GM19328 (cell line): ENCODE data around the gene CNEP1R1.
A peak's percentile ranks its signal among the peaks of the same experiment; 100 is the strongest.
"Not testable (repeated sequence)": the region's sequence is repeated elsewhere in the genome, so short reads cannot be mapped to it uniquely, and the experiment has no call there.

Source experiments
- ATAC-seq: cut with Tn5 transposase; IDR thresholded peaks from one replicate; pipeline ENCODE4 v1.9.1; 2021; ENCODE audit warnings: mild to moderate bottlenecking, moderate library complexity; ENCODE audit not compliant: unreplicated experiment

CNEP1R1 gene, protein sequence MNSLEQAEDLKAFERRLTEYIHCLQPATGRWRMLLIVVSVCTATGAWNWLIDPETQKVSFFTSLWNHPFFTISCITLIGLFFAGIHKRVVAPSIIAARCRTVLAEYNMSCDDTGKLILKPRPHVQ

DNA sequence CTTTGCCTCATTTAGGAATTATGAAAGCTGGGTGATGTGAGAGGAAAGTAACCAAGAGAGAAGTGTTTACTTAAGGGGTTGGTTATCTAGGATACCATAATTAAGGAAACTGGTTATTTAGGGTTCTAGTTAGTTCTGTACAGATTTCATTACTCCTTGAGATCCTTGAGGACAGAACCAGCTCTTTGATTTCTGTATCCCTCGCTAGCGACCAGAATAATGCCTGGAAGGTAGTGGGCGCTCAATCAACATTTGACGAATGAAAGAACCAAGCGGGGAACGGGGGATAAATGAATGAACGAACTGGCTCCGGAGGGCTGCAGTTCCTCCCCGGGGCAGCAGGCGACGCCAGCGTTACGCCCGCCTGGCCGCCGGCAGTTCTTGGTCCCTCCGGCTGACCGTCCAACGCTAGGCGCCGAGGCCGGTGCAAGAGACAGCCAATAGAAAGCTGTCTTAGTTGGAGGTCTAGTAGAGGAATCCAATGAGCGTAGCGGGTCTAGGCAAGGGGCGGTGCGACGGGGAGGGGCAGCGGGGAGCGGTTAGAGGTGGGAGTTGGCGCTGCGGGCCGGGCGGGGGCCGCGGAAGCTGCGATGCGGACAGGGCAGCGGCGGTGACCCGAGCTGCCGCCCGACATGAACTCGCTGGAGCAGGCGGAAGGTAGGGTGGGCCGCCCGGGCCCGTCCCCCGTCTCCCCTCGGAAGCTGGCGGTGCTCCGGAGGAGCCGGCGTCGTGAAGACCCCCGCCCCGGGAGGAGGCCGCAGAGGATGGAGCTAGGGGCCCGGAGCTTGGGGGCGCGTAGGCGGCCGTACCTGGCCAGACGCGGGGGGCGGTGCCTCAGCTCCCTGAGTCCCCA is at the start of gene CNEP1R1:
TSS of gene CNEP1R1 (plus strand) at position 542 of the 853 bp plus-strand sequence. CDS start at position 633, 91 bp downstream.
- peak; percentile 99 for ATAC-seq

DNA sequence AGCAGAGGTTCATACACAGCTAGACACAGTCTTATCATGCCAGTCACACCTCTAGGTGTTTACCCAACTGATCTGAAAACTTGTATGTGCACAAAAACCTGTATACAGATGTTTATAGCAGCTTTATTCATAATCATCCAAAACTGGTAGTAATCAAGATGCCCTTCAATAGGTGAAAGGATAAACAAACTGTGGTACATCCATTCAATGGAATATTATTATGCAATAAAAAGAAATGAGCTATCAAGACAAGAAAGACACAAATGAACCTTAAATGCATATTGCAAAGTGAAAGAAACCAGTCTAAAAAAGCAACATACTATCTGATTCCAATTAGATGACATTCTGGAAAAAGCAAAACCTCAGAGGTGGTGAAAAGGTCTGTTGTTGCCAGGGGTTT is 47.6 kb upstream of the CNEP1R1 start:
- no peak for ATAC-seq

DNA sequence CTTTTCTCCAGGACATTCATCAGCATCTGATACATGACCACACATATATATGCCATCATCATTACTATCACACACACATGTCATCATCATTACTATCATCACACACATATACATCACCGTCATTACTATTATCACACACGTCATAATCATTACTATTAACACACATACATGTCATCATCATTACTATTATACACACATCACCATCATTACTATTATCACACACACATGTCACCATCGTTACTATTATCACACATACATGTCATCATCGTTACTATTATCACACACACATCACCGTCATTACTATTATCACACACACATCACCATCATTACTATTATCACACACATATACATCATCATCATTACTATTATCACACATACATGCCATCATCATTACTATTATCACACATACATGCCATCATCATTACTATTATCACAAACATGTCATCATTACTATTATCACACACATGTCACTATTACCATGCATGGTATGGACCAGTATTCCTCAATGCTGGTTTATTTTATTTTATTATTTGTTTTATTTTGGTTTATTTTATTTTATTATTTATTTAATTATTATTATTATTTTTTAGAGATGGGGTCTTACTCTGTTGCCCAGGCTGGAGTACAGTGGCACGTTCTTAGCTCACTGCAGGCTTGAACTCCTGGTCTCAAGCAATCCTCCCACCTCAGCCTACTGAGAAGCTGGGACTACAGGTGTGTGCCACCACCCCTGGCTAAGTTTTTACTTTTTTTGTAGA is 46.3 kb upstream of the CNEP1R1 start:
- ATAC-seq, result no peak

DNA sequence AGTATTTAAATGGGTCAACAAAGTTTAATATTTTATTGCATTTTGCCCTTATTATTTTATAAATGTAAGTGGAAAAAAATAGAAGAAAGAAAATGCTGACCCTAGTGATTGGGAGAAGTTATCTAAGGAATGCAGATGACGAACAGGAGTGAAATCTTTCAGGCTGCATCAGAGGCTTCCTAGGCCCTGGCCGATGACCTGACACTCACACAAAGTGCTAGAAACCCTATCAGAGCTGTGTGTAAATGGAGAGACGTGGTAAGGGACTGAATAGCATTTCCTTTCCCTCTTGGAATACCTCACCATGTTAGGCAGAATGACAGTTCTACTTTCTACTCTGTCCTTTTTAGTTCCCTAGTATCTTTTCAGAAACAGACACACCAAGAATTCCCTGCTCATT is 44.9 kb upstream of the CNEP1R1 start:
- ATAC-seq, result no peak

DNA sequence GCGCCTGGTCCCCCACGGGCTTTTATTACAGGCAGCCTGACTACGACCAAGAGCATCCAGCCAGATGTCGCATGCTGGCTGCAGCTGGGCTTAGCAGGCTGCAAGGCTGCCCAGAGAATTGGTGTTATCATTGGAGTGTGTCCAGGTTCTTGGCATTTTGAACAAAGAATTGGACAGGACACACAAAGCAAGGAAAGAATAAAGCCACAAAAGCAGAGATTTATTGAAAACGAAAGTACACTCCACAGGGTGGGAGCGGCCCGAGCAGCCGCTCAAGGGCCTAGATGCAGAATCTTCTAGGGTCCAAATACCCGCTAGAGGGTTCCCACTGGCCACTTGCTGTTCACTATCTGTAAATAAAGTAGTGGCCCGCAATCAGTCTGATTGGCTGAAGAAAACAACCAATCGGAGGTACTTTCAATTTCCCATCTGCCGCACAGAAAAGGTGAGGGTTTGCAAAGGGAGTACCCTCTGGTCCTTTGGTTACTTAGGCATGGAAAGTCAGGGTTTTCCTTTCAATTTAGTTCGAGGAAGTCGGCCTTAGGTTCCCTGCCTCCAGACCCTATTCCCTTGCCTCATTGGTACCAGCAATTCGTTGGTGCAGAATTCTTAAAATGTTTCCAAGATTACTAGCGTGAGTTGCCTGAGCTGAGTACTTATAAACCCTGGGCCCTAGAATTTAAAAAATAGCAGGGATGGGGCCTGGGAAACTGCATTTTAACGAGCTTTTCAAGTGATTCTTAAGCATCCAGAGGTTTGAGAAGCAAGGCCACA is 38.5 kb upstream of the CNEP1R1 start:
- no peak for ATAC-seq

DNA sequence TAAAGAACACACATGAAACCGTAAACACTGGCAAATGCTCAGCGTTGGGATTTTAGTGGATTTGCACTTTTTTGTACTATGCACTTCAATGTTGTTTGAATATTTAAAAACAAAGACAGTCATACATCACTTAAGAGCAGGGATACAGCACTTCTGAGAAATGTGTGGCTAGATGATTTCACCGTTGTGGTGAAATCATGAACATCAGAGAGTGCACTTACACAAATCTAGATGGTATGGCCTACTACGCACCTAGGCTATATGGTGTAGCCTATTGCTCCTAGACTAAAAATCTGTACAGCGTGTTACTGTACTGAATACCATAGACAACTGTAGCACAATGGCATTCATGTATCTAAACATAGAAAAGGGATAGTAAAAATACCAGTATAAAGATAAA is 37.6 kb upstream of the CNEP1R1 start:
- ATAC-seq, result no peak

DNA sequence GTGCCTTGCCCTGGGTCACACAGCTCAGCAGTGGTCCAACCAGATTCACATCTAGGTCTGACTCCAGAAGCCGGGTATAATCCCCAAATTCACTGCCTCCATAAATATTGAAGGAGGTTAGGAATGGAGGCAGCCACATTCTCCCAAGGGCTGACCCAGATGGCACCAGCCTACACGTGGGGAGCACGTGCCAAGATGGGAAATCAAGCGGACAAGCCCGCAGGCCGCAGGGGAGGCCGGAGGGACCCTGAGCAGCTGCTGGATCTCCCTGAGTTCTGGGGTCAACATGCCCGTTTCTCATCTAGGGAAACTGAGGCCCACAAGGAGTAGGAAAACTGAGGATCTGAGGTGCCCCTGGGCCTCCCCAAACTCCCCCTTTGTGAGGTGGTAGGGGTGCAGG is 32.2 kb upstream of the CNEP1R1 start:
- ATAC-seq, result no peak

DNA sequence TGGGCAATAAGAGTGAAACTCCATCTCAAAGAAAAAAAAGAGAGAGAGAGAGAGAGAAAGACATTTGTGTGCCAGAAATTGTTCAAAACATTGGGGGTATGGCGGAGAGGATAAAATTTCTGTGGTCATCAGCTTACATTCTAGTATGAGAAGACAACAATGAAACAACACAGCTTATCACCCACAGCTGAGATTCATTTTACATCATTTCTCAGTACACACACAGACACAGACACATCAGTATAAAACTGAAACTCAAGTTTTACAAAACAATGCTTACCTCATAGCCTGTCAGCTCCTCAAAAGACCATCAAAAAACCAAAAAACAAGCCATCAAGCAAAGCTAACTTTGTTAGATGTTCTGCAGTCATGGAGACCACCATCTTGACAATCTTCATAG is 31.4 kb upstream of the CNEP1R1 start:
- no peak for ATAC-seq

DNA sequence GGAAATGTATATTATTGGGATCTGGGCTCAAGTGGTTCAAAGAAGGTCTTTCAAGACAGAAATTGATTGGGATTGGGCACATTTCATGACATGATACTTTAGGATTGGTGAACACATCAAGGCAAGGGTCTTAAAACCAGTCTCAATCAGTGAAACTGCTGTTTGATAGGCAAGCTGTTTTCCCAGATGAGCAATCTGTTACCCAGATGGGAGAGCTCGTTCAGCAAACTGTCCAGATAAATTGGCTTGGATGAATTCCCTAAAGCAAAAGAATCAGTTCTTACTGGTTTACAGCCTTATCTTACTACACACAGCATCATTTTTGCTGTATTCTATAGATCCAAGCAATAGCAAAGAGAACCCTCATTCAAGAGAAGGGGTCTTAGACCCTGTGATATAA is 31.0 kb upstream of the CNEP1R1 start:
- ATAC-seq, result no peak

DNA sequence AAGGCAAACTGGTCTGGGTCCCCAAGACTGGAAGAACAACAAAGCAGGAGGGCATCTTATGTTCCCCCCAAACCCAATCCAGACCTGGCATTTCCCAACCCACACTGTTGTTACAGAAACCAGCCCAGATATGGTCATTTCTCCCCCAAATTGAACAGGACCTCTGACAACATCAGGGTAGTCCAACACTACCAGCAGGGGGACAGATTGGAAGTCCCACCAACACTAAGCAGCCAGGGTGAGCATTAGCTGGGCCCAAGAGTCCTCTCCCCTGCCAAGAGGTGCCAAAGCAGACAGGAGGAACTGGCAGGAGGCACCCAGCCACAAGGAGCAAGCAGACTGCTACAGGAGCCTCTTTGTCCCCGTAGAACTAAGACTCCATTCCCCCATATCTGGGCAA is 29.3 kb upstream of the CNEP1R1 start:
- no peak for ATAC-seq

DNA sequence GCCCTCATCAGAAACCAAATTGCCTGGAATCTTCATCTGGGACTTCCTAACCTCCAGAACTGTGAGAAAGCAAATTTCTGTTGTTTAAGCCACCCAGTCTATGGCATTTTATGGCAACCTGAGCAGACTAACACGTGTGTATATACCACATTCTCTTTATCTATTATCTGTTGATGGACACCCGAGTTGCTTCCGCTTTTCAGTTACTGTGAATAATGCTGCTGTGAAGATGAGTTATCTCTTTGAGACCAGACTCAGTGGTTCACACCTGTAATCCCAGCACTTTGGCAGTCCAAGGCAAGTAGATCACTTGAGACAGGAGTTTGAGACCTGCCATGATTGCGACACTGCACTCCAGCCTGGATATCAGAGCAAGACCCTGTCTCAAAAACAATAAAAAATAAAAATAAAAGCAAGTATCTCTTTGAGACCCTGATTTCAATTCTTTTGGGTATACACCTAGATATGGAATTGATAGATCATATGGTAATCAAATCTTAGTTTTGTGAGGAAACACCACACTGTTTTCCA is 27.2 kb upstream of the CNEP1R1 start:
- ATAC-seq, result no peak

DNA sequence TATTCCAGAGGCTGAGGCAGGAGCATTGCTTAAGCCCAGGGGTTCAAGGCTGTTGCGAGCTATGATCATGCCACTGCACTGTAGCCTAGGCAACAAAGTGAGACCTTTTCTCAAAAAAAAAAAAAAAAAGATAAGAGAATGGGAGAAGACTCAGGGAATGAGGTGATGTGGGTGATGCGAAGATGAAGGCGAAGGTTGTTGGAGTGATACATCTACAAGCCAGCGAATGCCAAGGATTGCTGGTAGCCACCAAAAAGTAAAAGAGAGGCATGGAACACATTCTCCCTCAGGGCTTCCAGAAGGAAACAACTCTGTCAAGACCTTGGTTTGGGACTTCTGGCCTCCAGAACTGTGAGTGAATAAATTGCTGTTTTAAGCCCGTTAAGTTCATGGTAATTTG is 26.0 kb upstream of the CNEP1R1 start:
- no peak for ATAC-seq

DNA sequence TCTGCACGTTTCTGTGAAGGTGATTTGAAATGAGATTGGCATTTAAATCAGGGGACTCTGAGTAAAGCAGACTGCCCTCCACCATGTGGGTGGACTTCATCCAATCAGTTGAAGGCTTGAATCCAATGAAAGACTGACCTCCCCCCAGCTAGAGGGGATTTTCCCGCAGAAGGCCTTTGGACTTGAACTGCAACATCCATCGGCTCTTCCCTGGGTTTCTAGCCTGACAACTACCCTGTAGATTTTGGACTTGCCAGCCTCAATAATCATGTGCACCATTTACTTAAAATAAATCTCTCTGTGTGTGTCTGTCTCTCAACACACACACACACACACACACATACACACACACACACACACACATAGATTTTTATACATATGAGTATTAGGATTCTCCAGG is 23.9 kb upstream of the CNEP1R1 start:
- no peak for ATAC-seq

DNA sequence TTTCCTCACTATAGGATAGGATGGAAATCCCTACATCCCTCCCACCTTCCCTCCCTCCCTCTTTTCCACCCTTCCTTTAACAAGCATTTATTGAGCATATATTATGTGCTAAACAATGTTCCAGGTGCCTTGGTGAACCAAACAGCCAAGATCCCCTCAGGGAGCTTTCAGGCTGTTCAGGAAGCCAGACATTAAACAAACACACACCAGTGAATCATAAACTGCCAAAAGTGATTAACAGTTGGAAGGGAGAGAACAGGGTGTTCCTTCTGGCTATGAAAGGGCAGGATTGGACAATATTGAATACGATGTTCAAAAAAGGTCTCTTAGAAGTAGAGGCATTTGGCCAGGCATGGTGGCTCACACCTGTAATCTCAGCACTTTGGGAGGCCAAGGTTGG is 22.8 kb upstream of the CNEP1R1 start:
- no peak for ATAC-seq

DNA sequence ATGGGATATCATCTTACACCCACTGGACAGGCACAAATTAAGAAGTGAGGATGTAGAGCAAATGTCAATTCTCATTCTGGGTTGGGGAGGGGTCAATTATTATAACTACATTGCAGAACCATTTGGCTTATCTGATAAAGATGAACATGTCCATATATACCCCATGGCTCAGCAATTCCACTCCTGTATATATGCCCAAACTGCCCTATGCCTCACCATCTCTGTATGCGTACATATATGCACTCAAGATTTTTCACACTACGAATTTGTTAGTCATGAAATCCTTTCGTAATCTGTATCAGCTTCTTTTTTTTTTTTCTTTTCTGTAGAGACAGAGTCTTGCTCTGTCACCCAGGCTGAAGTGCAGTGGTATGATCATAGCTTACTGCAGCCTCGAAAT is 20.8 kb upstream of the CNEP1R1 start:
- no peak for ATAC-seq

DNA sequence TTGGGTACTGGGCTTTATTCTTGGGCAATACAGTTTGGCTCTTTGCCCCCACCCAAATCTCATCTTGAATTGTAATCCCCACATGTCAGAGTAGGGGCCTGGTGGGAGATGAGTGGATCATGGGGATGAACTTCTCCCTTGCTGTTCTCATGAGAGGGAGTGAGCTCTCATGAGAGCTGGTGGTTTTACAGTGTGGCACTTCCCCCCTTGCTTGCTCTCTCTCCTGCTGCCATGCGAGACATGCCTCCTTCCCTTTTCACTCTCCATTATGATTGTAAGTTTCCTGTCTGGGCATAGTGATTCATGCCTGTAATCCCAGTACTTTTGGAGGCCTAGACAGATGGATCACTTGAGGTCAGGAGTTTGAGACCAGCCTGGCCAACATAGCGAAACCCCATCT is 18.1 kb upstream of the CNEP1R1 start:
- no peak for ATAC-seq

DNA sequence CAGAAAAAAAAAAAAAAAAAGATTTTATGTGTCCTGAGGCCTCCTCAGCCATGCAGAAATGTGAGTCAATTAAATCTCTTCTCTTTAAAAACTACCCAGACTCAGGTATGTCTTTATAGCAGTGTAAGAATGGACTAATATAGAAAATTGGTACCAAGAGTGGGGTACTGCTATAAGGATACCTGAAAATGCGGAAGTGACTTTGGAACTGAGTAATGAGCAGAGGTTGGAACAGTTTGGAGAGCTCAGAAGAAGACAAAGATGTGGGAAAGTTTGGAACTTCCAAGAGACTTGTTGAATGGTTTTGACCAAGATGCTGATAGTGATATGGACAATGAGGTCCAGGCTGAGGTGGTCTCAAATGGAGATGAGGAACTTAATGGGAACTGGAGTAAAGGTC is 17.3 kb upstream of the CNEP1R1 start:
- ATAC-seq, result no peak

DNA sequence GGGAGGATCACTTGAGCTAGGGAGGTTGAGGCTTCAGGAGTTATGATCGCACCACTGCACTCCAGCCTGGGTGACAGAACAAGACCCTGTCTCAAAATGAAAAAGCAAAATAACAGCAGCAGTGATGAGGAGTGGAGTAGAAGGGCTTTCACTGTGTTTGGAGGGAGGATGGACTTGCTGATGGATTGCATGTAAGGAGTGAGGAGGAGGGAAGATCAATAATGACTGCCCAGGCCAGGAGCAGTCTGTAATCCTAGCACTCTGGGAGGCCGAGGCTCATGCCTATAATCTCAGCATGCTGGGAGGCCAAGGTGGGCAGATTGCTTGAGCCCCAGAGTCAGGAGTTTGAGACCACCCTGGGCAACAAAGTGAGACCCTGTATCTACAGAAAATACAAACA is 14.8 kb upstream of the CNEP1R1 start:
- ATAC-seq, result no peak

DNA sequence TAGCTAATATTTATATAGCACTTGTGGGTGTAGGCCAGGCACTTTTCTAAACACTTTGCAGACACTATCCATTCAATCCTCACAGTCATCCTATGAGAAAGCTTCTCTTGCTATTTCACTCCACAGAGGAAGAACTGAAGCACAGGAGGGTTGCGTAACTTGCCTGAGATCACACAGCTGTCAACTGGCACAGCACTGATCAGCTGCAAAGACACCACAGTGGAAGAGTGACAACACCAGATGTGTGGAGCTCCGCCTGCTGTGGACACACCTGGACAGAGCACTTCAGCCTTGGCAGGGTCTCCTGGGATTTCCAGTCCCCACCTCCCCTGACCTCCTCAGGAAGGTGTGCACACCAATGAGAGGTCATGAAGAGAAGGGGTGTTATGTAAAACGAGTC is 13.3 kb upstream of the CNEP1R1 start:
- ATAC-seq, result no peak

DNA sequence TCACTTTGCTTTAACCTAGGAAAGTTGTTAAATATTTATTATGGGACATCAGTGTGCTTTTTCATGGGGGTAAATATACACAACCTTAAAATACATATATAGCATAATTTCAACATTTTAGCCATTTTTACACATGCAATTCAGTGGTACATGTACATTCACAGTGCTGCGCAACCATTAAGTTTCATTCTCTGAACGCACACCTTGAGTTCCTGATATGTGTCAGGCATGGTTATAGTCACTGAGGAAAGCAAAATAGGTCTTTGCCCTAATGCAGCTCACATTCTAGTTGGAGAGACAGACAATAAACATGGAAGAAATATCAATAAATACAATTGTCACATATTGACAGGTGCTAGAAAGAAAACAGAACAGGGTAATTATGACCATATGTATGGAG is 12.8 kb upstream of the CNEP1R1 start:
- ATAC-seq, result no peak

DNA sequence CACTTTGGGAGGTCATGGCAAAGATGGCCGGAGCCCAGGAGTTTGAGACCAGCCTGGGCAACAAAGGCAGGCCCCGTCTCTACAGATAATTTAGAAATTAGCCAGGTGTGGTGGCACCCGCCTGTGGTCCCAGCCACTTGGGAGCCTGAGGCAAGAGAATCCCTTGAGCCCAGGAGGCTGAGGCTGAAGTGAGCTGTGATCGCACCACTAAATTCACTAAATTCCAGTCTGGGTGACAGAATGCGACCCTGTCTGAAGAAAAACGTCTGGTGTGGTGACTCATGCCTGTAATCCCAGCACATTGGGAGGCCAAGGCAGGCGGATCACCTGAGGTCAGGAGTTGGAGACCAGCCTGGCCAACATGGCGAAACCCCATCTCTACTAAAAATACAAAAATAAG is 10.8 kb upstream of the CNEP1R1 start:
- ATAC-seq, result not testable (repeated sequence)
